Gastroesophageal sphincter (tissue), 3 donors: ENCODE results near the gene GLG1.

ENCODE experiments used
- CTCF ChIP-seq, 4 experiments: fragments of 200-600 bp in 2 of 4; fragments of 450-650 bp in 2 of 4; sonication (generic) in 1 of 4; IDR thresholded peaks; one replicate each; pipeline ENCODE4 v1.5.1; 2017 to 2019; ENCODE audit warnings: antibody characterized with exemption in 4 of 4, mild to moderate bottlenecking in 2 of 4, moderate library complexity in 2 of 4
- POLR2A ChIP-seq, 2 donors: fragments of 450-650 bp; IDR thresholded peaks; one replicate each; pipeline ENCODE4 v1.6.1; 2017; ENCODE audit warnings: antibody characterized with exemption in 2 of 2, mild to moderate bottlenecking in 2 of 2, moderate library complexity in 1 of 2

DNA sequence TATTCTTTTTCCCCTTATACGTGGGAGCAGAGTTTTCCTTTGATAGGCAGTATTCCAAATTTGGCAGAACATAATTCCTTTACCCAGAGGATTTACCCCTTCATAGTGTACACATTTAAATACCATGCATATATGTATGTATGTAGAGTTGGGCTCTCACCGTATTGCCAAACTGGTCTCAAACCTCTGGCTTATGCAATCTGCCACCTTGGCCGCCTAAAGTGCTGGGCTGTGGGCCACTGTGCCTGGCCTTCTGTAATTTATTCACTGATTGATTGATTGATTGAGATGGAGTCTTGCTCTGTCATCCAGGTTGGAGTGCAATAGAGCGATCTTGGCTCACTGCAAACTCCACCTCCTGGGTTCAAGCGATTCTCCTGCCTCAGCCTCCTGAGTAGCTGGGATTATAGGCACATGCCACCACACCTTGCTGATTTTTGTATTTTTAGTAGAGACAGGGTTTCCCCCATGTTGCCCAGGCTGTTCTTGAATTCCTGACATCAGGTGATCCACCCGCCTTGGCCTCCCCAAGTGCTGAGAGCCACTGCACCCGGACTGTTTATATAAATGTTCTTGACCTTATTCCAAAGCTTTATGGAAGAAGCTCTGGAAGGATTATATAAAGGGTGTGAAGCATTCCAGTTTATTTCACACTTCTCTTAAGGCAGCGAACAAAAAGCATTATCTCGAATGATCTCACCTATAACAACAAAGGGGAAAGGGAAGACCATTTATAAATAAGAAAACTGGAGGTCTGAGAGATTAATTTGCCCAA, 14.9 kb downstream of the GLG1 start:
- TF ChIP-seq CTCF (IDR thresholded peaks at IDR 0.05) (no peak), POLR2A (IDR thresholded peaks at IDR 0.05) (no peak)
